Measurements from ENCODE around the gene COLGALT1.
"Not testable (repeated sequence)": the region's sequence is repeated elsewhere in the genome, so short reads cannot be mapped to it uniquely, and the experiment has no call there.

COLGALT1 gene

DNA sequence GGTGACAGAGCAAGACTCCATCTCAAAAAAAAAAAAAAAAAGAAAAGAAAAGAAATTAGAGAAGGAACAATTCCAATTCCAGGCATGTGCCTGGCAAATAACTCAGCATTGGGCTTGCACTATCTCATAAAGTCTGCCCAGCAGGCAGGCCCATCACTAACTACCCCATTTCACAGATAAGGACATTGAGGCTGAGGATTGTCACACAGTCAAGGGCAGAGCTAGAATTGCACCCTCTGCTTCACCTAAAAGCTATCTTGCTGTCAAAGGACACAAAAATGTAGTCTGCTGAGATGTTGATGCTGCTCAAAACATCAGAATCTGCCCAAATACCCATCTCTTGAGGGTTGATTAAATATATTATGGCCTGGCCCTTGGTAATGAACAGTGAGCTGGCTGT lies 20.7 kb upstream of the COLGALT1 start:
- no peak for FAIRE-seq

DNA sequence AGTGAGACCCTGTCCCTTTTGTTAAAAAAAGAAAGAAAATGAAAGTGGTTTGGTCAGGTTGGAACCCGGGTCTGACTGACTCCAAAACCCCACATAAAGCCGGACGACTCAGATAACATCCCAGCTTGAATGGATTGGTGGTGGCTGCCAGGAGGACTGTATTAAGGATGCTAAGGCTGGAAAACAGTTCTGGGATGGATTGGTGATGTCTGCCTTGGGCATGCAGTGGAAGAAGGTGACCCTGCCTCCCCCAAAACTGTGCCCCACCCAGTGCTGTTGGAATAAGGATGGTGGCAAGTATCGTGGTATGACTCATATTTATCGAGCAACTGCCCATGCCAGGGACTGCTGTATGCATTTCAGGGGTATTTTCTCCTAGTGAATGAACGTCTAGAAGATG lies 18.5 kb upstream of the COLGALT1 start:
- no peak for FAIRE-seq

- FAIRE-seq = no peak
These were observed 16.7 kb upstream of the COLGALT1 start for GRCh38 chr19:17538684-17539237.

DNA sequence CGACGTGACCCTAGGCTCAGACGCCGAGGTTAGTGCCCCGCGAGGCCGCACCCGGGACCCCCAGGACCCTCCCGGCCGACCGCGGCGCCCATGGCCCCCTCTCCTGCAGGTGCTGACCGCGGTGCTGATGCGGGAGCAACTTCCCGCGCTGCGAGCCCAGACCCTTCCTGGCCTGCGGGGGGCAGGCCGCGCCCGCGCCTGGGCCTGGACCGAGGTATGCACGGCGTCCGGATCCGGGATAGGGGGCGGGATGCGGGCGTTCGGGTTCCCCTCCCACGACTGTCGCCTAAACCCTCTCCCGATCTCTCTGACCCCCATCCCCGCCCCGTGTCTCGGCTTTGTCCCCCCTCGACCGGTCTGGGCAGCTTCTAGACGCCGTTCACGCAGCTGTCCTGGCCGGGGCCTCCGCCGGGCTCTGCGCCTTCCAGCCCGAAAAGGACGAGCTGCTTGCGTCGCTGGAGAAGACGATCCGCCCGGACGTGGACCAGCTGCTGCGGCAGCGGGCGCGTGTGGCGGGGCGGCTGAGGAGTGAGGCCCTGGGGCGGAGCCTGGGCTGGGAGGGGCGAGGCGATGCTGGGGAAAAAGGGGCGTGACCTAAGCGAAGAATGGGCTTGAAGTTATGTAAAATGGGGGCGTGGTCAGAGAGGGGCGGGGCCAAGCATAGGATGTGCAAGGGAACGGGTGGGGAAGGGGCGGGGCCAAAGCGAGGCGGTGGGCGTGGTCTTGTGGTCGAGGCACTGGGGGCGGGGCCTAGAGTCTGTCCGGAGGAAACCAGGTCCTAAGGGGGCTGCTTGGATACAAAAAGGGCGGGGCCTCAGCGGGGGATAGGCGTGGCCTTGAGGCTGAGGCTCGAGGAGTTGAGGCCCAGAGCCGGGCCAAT lies 16.0 kb upstream of the COLGALT1 start:
- FAIRE-seq = no peak

DNA sequence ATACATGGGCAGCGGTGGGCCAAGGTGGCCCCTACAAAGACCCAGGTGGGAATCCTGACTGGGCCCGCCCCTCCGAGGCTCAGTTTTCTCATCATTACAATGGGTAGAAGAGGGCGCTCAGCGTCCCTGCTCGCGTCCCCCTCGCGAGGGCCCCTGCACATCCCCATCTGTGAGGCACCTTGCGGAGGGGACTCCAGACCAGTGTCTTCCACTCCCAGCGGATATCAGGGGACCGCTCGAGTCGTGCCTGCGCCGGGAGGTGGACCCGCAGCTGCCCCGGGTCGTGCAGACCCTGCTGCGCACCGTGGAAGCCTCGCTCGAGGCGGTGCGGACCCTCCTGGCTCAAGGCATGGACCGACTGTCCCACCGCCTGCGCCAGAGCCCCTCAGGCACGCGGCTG lies 15.3 kb upstream of the COLGALT1 start:
- no peak for FAIRE-seq

GRCh38 chr19:17541184-17541759 lies 14.2 kb upstream of the COLGALT1 start:
- FAIRE-seq = no peak

DNA sequence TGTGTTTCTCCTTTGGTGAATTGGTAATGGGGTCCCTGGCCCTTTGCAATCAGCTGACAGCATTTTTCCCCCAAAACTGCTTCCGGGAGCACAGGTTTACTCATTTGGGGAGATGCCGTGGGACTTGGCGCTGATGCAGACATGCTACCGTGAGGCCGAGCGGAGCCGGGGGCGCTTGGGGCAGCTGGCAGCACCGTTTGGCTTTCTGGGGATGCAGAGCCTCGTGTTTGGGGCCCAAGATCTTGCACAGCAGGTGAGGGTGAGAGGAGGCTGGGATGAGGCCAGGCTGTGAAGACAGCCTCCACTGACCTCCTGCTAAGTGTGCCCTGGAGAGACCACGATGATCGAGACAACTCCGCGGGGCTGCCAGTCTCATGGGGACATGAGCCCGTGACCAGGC lies 13.4 kb upstream of the COLGALT1 start:
- no peak for FAIRE-seq

GRCh38 chr19:17542793-17543582 lies 12.5 kb upstream of the COLGALT1 start:
- FAIRE-seq = no peak

GRCh38 chr19:17543986-17544385 lies 11.5 kb upstream of the COLGALT1 start:
- no peak for FAIRE-seq

DNA sequence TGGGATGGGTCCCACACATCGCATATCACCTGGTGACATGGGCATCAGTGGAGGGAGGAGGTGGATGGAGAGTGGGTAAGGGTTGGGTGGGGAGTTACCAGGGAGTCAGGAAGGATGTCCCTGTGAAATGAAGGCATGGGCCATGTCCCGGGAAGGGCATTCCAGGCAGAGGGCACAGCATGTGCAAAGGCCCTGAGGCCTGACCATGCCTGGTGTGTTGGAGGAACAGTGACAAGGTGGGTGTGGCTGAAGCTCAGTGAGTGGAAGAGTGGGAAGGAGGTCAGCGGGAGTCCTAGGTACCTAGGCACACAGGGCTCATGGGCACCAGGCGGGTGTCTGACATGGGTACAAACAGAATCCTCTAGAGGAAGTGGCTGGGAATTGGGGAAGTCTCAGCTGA lies 11.0 kb upstream of the COLGALT1 start:
- no peak for FAIRE-seq

GRCh38 chr19:17548145-17548544 lies 7.3 kb upstream of the COLGALT1 start:
- FAIRE-seq = no peak

DNA sequence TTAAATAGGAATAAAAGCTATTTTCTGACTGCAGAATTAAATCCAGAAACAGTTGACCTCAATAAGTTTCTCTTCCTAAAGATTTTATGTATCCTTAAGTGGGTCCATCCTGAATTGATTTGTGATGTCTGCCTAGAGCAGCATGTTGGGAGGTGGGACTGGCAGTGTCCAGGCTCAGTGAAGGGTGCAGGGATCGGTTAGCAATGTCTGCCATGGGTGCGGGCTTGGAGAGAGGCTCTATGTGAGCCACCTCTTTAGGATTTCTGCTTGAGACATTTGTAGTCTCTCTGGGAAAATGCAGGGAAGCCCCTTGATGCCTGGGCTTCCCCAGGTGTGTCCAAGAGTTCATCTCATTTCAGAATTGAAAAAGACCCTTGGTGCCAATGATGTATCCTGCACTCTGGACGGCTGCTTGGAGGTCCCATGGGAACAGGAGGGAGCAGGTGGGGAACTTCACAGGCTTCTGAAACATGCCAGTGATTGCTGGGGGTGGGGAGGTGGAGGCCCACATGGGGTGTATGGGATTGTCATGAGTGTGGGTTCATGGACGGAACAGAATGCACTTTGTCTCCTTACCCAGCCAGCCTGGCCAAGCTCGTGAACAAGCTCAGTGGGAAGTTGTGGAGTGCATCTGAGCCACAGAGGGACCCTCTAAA lies 6.2 kb upstream of the COLGALT1 start:
- FAIRE-seq = no peak

DNA sequence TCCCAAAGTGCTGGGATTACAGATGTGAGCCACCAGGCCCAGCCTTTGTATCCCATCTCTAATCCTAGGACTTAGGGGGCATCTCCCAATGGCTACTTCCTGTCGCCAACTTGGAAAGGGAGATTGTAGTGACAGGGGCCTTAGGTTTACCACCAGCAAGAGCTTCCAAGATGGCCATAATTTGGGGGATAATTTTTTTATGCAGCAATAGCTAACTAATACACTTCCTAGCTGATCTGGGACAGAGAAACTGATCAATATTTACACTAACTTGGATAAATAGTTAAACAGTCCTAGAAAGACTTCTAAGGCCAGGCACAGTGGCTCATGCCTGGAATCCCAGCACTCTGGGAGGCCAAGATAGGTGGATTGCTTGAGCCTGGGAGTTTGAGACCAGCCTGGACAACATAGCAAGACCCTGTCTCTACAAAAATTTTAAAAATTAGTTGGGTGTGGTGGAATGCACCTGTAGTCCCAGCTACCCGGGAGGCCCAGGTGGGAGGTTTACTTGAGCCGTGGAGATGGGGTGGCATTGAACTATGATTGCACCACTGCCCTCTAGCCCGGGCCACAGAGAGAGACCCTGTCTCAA lies 5.3 kb upstream of the COLGALT1 start:
- FAIRE-seq = no peak

- FAIRE-seq = not testable (repeated sequence)
These were observed 2.7 kb upstream of the COLGALT1 start for GRCh38 chr19:17552735-17553134.

DNA sequence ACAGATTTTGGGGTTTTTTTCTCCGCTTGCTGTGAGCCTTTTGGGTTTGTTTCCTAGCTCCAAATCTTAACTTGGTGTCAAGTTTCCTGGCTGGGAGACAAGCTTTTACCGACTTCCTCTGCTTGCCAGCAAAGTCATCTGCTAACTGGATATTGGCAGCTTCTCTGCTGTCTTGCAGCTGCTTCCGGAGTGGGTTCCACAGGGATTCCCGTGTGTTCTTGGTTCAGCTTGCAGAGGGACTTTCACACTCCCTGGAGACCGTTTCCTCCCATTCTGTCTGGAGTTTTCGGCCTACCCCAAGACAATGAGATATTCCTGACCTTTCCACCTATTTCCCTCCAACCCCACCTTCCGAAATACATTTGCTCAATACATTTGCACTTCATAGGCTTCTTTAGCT lies 2.2 kb upstream of the COLGALT1 start:
- no peak for FAIRE-seq

- FAIRE-seq = no peak
These were observed 425 bp upstream of the COLGALT1 start for GRCh38 chr19:17554968-17555479.

DNA sequence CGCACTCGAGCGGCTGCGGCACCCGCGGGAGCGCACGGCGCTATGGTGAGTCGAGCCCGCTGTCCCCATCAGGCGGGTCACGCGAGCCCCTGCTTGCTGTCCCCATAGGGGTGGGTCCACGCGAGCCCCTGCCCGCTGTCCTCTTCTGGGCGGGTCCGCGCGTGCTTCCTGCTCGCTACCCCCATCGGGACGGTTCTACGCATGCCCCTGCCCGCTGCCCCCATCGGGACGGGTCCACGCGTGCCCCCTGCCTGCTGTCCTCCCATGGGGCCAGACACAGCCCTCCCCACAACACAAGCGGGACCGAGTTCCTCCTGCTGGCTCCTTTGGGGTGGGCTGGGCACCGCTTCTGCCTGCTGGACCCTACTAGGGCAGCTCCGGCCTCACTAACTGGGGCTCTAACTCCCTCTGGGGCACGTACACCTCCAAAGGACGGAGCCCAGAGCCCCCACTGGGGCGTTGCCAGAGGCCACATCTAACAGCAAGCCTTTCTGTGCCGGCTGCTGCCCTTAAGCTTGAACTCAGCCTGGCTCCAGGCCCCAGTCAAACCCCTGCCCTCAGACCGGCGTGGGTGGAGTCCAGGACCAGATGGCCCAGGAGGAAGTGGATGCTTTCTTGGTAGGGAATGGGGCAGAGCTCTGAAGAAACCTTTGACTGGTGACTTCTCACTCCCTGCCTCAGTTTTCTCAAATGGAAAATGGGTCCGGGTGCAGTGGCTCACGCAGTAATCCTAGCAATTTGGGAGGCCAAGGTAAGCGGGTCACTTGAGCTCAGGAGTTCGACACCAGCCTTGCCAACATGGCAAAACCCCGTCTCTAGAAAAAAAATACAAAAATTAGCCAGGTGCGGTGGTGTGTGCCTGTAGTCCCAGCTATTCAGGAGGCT lies 722 bp downstream of the COLGALT1 start:
- FAIRE-seq = no peak

DNA sequence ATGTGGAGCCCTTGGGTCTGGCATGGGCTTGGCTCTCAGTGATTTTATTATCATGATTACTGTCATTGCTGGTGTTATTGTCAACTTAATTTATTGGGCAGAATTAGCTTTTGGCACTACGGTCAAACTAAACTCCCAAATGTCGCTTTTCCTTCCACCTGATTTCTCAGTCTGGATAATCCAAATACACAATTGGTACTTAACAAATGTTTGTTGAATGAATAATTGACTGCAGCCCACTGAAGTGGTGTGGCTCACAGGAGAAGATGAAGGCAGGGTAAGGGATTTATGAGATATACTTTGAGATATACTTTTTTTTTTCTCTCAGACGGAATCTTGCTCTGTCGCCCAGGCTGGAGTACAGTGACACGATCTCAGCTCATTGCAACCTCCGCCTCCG lies 1.5 kb downstream of the COLGALT1 start:
- FAIRE-seq = no peak

GRCh38 chr19:17557466-17557865 lies 2.0 kb downstream of the COLGALT1 start:
- no peak for FAIRE-seq

DNA sequence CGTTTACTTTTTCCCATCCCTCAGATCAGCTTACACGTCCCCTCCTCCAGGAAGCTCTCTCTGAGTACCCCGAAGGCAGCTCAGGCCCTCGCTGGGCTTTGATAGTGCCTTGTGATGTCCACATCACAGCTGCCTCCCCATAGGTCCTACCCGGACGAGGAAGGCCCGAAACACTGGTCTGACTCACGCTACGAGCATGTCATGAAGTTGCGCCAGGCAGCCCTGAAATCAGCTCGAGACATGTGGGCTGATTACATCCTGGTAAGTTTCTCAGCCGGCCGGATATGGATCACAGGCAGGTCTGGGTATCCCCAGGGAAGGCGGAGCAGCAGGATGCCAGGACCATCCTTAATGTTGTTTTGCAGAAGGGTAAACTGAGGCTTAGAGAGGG lies 4.8 kb downstream of the COLGALT1 start:
- FAIRE-seq = no peak

DNA sequence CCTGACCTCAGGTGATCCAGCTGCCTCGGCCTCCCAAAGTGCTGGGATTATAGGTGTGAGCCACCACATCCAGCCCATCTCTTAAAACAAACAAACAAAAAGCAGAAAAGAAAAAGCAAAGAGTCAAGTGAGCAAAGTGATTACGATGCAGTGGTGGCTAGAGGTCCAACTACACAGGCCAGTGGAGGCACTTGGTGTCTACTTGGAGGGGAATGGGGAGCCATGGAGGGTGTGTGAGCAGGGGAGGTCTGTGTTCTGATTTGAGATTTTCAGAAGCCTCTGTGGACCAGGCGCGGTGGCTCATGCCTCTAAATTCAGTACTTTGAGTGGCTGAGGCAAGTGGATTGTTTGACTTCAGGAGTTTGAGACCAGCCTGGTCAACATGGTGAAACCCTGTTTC lies 6.6 kb downstream of the COLGALT1 start:
- no peak for FAIRE-seq

Measured in TTC549 (cell line).